Activated effector memory CD4-positive, alpha-beta T cell treated with Interleukin-2 at 50 U/mL for 16 hours (primary cell): ENCODE results near the gene RASL11B.

Source experiments
- DNase-seq: peaks from one replicate; pipeline ENCODE4 v3.0.0-alpha.2; 2020

The RASL11B gene

DNA sequence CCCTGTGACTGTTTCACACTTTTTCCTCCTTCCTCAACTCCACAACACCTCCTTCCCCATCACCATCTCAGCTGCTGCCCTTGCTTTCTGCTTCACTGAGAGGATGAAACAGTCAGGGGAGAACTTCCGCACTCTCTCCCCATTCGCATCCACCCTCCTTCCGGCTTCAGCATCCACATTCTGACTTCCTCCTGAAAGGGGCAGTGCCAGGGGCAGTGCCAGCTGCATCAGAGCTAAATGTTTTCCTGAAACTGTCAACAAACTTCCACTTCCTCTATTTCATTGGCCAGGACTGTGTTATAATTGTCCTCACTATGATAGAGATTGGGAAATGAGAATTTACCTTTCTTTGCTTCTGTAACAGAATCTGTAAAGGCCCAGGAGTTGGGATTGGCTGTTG, 18.2 kb upstream of the RASL11B start:
- DNase-seq = no peak

DNA sequence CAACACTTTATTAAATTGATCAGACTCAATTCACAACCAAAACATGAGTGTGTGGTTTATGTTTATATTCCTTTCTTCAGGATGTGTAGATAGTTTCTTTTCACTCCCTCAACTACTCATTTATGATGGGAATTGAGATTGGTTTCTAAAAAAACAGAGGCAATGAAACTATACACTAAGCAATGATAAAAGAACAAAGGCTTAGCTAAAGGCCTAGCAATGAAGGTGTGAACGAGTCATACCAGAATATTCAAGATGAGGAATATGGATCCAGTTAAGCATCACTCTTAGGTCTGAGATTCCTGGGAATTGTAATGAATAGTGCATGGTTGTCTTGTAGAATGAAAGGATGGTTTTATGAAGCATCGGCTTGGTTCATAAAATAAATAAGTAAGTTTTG, 17.5 kb upstream of the RASL11B start:
- no peak for DNase-seq

- no peak for DNase-seq
Measured at GRCh38 chr4:52846502-52846901, 15.6 kb upstream of the RASL11B start.

DNA sequence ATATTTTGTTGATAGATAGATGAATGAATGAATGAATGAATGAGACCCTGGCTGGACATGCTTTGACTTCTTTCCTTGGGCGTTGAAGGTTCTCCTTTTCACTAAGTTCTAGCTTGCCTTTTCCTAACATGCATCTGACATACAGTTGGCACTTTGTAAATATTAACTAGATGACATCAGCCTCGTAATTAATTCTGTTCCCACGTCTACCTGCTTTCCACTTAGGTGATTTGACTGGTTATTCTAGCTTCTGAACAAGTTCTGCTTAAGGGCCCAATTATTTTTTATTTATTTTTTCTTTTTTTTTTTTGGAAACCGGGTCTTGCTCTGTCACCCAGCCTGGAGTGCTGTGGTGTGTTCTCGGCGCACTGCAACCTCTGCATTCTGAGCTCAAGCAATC, 13.9 kb upstream of the RASL11B start:
- DNase-seq = no peak

- DNase-seq = no peak
Measured at GRCh38 chr4:52850406-52851124, 11.6 kb upstream of the RASL11B start.

DNA sequence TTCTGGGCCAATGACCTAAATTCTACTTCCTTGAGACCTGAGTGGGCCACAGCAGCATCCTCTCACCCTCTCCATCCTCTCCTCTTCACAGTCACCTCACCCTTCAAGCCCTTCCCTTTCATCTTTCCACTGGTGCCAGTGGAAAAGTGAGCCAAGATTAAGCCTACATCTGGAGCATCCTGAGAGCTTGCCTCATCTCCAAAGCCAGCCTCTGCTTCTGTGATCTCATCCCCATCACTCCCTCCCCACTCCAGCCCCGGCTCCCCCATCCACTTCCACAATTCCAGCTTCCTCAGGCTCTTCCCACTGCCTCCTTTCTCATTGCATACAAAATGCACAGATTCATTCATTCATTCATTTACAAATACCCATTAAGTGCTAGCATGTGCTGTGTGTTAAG, 10.1 kb upstream of the RASL11B start:
- no peak for DNase-seq

DNA sequence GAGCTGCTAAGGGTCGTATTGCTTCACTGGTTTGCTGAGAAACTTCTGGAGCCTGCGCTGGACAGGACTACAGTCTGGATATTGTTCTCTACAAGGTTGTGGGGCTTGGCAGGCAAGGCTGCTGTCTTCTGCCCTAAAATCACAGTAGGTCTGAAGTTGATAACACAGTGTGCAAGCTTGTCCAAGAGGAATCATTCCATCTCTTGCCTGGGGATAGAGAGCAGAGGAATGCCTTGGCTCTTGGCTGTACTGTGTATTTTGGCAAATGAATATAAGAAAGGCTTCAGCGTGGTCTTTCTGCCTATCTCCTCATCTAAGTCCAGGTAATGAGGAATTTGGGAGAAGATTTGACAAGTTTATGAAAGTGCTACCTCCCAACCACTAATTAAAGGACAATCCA, 9.4 kb upstream of the RASL11B start:
- DNase-seq = no peak

GRCh38 chr4:52853351-52853750, 8.8 kb upstream of the RASL11B start:
- DNase-seq = no peak

GRCh38 chr4:52856801-52857200, 5.3 kb upstream of the RASL11B start:
- DNase-seq = no peak

- no peak for DNase-seq
Measured at GRCh38 chr4:52860361-52860760, 1.8 kb upstream of the RASL11B start.

- no peak for DNase-seq
Measured at GRCh38 chr4:52861171-52861823, 820 bp upstream of the RASL11B start.

DNA sequence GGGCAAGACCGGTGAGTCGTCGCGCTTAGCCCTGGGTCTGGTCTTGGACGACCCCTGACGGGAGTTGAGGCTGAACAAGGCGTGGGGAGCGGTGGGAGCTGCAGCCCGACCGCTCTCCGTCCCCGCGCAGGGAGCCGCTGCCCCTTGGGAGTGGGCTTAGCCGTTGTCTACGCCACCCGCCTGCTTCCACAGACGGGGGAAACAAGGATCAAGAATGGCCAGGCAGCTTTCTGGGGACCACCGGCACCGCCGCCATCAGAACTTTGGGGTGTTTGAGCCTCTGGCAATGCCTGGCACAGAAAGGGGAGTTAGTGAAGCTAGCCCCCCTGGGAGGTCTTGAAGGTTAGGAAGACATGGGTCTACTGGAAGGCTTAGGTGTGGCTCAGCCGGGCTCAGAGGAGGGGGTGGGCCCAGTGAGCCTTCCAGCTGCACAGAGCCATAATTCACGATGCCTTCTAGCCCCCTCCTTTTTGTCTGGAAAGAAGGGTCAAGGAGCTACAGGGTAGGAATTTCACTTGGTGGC, 583 bp downstream of the RASL11B start:
- no peak for DNase-seq

- no peak for DNase-seq
Measured at GRCh38 chr4:52863324-52863723, 1.2 kb downstream of the RASL11B start.

- DNase-seq = no peak
Measured at GRCh38 chr4:52864793-52865192, 2.7 kb downstream of the RASL11B start.

GRCh38 chr4:52865300-52865699, 3.2 kb downstream of the RASL11B start:
- no peak for DNase-seq

GRCh38 chr4:52866734-52867133, 4.6 kb downstream of the RASL11B start:
- no peak for DNase-seq

DNA sequence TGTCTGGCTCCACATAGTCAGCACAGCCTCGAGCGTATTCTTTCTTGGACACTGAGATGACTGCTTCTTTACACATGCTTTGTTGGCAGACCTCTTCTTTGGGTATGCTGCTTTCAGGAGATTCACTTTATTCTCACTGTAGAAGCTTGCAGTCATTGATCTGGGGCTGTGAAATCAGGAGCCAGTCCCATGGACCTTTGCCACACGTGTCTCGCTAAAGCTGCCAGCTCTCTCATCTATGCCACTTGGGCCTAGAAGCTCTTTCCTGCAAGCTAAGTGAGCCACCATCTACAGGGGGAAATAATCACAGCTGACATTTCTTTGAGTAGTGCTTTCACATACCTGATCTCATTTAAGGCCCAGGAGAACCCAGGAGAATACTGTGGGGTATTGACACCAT, 5.0 kb downstream of the RASL11B start:
- no peak for DNase-seq

DNA sequence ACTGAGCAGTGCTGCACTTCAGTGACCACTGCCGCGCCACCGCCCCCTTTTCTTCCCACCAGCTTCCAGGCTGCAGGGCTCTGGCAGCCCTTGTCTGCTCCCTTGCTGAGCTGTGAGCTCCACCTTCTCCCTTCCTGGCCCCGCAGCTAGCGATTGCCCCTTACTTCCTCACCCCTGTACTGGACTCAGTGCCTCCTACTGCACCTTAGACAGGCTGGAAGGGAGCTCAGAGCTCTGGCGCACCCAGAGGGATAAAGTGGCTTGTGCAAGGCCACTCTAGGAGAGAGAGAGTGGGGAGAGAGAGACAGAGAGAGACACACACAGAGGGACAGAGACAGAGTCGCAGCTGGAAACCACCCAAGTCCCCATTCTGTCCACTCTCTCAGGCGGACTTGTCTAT, 6.0 kb downstream of the RASL11B start:
- no peak for DNase-seq

- DNase-seq = no peak
Measured at GRCh38 chr4:52869196-52869595, 7.1 kb downstream of the RASL11B start.

DNA sequence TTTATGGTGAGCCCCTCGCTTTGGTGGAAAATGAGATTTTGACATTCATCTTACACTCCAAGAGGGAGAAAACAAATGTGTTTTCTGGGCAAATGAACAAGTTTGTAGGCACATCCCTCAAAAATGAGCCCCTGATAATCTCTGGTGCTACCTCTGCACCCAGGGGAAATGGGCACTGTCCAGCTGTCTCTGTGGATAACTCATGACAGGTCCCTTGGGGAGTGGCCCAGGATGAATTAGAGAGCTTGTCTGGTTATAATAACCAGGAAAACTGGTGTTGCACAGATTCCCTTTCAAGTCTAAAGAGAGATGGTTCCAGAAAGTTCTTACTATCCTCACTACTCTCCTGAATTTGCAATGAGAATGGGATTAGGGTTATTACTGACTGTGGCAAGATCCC, 7.5 kb downstream of the RASL11B start:
- DNase-seq = no peak

DNA sequence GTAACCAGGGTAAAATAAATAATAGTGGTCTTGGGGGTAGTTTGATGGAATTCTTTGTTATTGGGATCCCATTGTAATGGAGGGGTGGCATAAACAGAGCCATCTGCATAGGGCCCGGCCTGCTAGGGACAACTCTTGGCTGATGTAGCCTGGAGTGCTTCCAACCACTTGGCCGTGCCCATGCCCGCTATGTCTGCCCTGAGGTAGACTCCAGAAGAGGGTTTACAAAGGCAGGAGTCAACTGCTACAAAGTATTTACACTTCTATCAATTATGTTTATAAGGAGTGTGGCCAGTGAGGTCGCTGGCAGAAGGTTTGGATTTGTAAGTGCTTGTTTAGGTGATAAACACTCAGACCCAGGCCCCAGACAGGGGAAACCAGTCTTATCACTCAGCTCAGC, 8.1 kb downstream of the RASL11B start:
- no peak for DNase-seq

GRCh38 chr4:52873191-52873590, 11.1 kb downstream of the RASL11B start:
- DNase-seq = no peak

DNA sequence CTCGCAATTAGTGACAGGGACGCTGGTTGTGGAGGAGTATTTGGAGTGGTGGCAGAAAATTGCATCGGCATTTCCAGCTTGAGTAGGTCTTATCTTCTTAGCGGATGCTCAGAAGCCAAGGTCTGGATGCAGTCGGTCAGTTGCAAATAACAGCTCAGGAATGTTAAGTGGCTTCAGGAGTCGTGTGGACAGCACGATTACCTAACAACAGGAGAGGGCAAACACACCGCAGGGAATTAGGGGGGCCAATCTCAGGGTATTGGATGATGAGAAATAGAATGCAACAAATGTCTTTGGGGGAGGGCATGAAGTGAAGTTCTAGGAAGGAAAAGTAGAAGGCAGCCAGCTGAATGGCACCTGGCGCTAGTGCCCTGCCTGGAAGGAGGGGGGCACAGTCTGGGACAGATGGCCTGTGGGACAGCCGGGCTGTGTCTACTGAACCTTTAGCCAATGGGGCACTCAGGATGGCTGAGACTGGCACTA, 11.8 kb downstream of the RASL11B start:
- no peak for DNase-seq

GRCh38 chr4:52874948-52875347, 12.8 kb downstream of the RASL11B start:
- DNase-seq = no peak

DNA sequence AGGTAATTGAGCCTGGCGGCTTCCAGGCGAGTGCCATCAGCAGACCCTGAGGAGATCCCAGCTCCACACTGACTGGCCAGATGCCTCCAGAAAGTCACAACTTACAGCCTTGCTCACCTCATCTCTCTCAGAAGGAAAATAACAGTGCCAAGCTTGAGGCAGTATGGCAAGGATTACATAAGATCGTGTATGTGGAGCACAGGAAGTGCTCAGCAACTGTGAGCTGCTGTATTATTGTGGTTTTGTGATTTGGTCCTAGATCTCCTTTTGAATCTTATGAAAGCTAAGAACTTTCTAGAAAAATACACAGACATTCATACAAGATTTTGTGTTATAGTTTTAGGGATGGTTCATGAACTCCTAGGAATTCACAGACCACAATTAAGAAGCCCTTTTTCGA, 14.0 kb downstream of the RASL11B start:
- DNase-seq = no peak
